AG08395 (cell line): ENCODE results near the gene GOLGB1.

Experiments
- DNase-seq: peaks from one replicate; pipeline ENCODE4 v3.0.0; 2012; ENCODE audit warnings: mixed read lengths, low spot score

The GOLGB1 gene

GRCh38 chr3:121681792-121682191, 67.7 kb downstream of the GOLGB1 start:
- DNase-seq: no peak

- no peak for DNase-seq
These were observed 72.4 kb downstream of the GOLGB1 start for GRCh38 chr3:121677141-121677540.

- no peak for DNase-seq
These were observed 78.9 kb downstream of the GOLGB1 start for GRCh38 chr3:121670676-121671075.

- no peak for DNase-seq
These were observed 82.2 kb downstream of the GOLGB1 start for GRCh38 chr3:121667333-121667732.

- no peak for DNase-seq
These were observed 84.1 kb downstream of the GOLGB1 start for GRCh38 chr3:121665488-121665887.

- no peak for DNase-seq
These were observed 86.2 kb downstream of the GOLGB1 start for GRCh38 chr3:121663171-121663847.

GRCh38 chr3:121662742-121663141, 86.8 kb downstream of the GOLGB1 start:
- no peak for DNase-seq

- no peak for DNase-seq
These were observed 88.2 kb downstream of the GOLGB1 start for GRCh38 chr3:121661376-121661775.

- no peak for DNase-seq
These were observed 89.0 kb downstream of the GOLGB1 start, which contains the start of gene HCLS1 for GRCh38 chr3:121660356-121661171. HCLS1 (minus strand) TSS chr3:121660903; CDS start chr3:121658347, 2,556 bp downstream.

- no peak for DNase-seq
These were observed 90.0 kb downstream of the GOLGB1 start for GRCh38 chr3:121659586-121659985.

GRCh38 chr3:121658716-121659435, 90.7 kb downstream of the GOLGB1 start:
- no peak for DNase-seq

GRCh38 chr3:121654493-121655385, 94.8 kb downstream of the GOLGB1 start:
- DNase-seq: no peak

GRCh38 chr3:121651684-121652083, 97.9 kb downstream of the GOLGB1 start:
- DNase-seq: no peak

GRCh38 chr3:121649645-121650044, 99.9 kb downstream of the GOLGB1 start:
- no peak for DNase-seq

GRCh38 chr3:121648219-121648958, 101.2 kb downstream of the GOLGB1 start:
- no peak for DNase-seq

GRCh38 chr3:121645054-121645453, 104.5 kb downstream of the GOLGB1 start:
- no peak for DNase-seq

GRCh38 chr3:121642601-121643314, 106.8 kb downstream of the GOLGB1 start:
- DNase-seq: no peak

- no peak for DNase-seq
These were observed 108.4 kb downstream of the GOLGB1 start for GRCh38 chr3:121641127-121641526.

GRCh38 chr3:121637922-121638321, 111.6 kb downstream of the GOLGB1 start:
- no peak for DNase-seq

- no peak for DNase-seq
These were observed 119.2 kb downstream of the GOLGB1 start for GRCh38 chr3:121630355-121630754.
